A172 (cell line): ENCODE measurements around the gene TENT5D. TPM values are rescaled to one million over a fixed set of nuclear protein-coding genes. Genes with fewer than 3 reads are reported as not detected.
"Not testable (repeated sequence)": the region's sequence is repeated elsewhere in the genome, so short reads cannot be mapped to it uniquely, and the experiment has no call there.

ENCODE experiments used
- DNase-seq: peaks from one replicate; pipeline ENCODE4 v3.0.0-alpha.2; 2015; ENCODE audit warnings: low spot score
- total RNA-seq: library from RNA; depleted of rRNA; stranded (reverse); fragments of >200 nt; shearing (Covaris generic); gene quantifications from 2 replicates; pipeline ENCODE4 v1.2.3, GENCODE V29; 2014; rRNA removed

Gene TENT5D
- not detected in 2 replicates for total RNA-seq

DNA sequence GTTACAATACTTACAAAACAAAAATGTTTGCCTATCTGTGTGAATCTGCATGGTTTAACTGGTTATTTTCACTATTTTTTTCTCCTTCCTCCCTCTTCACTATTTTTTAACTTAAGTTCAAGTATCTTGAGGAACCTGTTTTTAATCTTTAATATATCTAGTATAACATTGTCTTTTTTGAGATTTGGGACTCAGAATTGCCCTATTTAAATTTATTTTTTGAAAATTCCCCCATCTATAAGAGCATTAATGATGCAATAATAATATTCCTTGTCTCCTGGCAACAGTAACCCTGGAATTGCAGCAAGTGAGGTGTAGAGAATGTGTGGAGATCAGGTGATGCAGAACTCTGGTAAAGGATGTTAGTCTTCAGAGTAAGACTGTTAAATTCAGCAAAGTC lies at the start of gene TENT5D:
Gene TENT5D (plus strand): TSS at position 301 of the 400 bp plus-strand sequence. CDS start 22,093 bp downstream, outside the sequence.
- DNase-seq: no peak

DNA sequence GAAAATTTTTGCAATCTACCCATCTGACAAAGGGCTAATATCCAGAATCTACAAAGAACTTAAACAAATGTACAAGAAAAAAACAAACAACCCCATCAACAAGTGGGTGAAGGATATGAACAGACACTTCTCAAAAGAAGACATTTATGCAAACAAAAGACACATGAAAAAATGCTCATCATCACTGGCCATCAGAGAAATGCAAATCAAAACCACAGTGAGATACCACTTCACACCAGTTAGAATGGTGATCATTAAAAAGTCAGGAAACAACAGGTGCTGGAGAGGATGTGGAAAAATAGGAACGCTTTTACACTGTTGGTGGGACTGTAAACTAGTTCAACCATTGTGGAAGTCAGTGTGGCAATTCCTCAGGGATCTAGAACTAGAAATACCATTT lies 34.6 kb upstream of the TENT5D start:
- not testable (repeated sequence) for DNase-seq

DNA sequence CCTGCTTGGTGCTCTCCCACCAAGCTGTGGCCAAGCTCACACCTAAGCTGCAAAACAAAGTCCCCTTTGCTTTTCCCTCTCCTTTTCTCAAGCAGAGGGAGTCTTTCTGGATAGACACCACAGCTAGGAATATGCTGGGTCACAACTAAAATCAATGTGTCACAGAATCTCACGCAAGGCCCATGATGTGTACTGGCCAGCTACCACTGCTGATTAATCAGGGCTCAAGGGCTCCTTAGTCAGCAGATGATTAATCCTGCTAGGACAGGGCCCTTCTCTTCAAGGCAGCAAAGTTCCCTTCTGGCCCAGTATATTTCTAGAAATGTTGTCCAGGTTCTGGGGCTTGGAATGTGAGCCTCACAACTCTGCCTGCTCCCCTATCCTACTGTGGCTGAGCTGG lies 32.0 kb upstream of the TENT5D start:
- no peak for DNase-seq

DNA sequence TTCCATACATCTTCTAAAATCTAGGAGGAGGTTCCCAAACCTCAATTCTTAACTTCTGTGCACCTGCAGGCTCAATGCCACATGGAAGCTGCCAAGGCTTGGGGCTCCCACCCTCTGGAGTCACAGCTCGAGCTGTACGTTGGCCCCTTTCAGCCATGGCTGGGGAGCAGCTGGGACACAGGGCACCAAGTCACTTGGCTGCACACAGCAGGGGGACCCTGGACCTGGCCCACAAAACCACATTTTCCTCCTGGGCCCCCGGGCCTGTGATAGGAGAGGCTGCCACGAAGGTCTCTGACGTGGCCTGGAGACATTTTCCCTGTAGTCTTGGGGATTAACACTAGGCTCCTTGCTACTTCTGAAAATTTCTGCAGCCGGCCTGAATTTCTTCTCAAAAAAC lies 8.2 kb upstream of the TENT5D start:
- DNase-seq: no peak

DNA sequence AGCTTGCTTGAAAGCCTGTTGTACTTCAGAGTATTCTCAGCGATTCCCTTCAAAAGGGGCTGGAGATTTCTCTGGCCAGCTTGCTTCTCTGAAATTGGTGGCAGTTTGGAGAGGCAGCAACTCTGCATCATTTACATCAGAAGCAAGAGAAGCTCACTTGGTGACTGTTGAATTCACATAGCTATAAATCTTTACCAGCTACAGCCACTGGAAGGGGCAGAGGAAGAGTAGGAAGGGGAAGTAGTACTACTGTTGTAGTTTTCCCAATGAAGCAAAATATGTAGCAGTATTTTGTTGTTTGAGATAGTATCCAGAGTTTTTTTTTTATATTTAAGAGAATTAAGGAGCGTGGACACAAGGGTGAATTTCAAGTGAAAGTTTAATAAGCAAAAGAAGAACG lies 2.8 kb downstream of the TENT5D start:
- no peak for DNase-seq

DNA sequence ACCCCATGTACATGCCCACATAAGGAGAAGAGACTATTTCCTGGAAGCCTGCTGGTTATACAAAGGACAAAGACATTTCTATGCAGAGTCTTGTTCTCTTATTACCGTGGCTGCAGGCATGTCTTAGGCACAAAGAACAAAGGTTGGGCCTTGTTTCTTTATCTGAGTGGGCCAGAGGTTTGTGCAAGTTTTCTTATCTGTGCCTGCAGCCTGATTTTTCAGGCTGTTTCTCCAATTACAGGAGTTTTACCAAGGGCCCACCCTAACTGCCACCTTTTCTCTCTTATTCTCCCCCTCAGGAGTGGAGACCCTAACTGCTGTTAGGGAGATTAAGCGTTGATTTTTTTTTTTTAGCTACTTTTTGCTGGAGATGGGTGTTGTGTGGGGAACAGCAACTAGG lies 3.5 kb downstream of the TENT5D start:
- no peak for DNase-seq

DNA sequence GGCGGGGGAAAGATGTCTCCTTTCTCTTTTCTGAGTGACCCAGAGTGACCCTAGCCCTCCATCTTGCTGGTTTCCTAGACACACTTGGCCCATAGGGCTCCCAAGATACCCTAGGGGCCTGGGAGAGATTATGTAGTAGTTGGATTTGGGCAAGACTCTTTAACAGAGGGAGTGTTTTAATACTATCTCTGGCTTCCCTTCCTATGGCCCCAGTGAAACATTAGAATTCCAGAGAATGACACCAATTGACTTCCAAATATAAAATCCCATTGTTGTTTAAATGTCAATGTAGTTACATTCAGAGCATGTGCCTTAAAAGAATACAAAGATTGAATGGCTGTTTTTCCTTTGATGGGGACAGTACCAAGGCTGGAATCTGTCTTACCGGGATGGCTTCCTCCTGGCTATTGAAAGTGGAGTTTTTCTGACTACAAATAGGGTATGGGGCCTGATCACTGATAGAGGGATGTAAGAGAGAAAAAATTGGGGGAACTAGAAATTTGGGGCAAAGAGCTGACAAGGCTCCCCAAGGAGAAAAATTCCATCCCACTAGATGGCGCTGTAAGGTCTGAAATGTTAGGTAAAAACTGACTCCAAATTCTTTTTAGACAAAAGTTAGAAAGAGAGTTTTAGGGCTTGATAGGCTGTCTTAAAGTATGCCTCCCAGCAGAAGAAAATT lies 10.7 kb downstream of the TENT5D start:
- no peak for DNase-seq

DNA sequence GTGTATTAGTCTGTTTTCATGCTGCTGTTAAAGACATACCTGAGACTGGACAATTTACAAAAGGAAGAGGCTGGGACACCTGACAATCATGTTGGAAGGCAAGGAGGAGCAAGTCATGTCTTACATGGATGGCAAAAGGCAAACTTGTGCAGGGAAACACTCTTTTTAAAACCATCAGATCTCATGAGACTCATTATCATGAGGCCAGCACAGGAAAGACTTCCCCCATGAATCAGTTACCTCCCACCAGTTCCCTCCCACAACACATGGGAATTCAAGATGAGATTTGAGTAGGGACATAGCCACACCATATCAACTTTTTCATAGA lies 11.2 kb downstream of the TENT5D start:
- no peak for DNase-seq

DNA sequence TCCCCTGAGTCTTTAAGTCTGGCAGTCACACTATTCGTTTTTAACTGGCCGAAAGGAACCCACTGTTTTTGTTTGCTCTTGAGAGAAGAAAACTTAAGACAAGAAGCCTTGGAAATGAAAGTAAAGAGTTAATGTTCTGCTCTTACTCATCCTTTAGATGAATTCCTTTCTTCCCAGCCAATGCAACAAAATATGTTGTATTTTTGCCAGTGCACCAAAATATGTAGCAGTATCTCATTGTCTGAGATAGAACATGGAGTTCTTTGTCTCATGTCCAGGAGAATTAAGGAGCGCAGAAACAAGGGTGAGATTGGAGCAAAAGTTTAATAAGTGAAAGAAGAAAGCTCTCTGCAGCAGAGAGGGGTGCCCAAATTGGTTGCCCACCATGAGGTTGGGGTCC lies 12.2 kb downstream of the TENT5D start:
- no peak for DNase-seq

DNA sequence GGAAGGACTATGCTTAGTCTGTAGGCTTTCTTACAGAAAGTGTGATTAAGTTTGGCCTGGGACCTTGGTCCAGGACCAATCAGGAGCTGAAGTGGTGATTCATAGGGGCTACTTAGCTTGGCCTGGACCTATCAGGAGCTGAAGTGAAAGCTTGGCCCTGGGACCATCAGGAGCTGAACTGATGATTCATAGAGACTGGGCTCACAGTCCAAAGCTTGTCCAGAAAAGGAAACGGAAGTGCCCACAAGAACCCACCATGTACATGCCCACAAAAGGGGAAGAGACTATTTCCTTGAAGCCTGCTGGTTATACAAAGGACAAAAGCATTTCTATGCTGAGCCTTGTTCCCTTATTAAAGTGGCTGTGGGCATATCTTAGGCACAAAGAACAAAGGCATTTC lies 12.6 kb downstream of the TENT5D start:
- no peak for DNase-seq

DNA sequence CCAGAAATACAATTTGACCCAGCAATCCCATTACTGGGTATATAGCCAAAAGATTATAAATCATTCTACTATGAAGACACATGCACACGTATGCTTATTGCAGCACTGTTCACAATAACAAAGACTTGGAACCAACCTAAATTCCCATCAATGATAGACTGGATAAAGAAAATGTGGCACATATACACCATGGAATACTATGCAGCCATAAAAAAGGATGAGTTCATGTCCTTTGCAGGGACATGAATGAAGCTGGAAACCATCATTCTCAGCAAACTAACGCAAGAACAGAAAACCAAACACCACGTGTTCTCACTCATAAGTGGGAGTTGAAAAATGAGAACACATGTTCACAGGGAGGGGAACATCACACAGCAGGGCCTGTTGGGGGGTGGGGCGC lies 47.9 kb downstream of the TENT5D start:
- DNase-seq: not testable (repeated sequence)

DNA sequence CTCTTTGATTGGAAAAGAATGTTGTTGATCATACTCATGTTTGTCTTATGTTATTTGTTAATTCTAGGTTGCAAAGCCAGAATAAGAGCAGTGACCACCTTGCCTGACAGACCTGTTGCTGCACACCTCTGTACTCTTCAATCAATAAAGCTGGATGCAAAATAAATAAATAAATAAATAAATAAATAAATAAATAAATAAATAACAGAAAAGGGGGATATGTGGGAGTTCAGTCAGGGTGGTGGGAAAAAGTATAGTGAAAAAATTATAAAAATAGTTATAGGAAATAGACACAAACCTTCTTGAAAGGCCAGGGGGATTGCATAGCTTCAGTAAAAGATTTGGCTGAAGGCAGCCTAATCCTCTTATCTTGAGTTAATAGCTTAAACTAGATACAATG lies 51.3 kb downstream of the TENT5D start:
- DNase-seq: no peak

DNA sequence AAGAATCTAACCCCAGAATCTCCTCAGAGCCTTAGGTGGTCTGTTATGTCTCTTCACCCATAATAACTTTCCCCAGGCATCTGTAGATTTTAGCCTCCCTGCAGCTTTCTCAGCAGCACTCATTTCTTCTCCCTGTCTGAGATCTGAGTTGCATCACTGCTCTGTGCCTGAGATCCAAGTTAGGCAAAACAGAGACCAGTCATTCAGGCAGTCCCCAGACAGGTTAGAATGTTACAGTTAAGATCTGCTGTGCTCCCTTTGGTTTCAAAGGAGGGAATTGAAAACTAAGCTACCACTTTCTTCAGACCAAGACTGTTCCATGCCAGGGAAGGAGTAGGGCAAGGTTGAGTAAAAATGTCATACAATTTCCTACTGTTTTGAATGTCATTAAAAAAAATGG lies 65.3 kb downstream of the TENT5D start:
- no peak for DNase-seq

DNA sequence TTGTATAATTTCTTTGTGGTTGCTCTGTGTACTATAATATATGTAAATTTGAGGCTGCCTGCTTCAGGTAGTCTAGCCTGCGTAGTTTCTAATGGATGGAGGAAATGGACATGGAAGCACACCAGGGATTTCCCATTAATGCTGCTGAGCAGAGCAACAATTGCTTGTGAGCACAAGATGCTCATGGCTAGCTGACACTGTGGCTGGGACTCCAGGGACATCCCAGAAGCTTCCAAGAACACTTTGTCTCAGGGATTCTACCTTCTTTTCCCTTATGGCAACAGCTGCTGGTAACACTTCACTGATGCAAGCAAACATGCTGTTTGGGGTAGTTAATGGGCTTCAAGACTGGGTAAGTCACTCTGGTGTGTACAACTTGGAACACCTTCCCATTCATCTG lies 66.1 kb downstream of the TENT5D start:
- DNase-seq: no peak

DNA sequence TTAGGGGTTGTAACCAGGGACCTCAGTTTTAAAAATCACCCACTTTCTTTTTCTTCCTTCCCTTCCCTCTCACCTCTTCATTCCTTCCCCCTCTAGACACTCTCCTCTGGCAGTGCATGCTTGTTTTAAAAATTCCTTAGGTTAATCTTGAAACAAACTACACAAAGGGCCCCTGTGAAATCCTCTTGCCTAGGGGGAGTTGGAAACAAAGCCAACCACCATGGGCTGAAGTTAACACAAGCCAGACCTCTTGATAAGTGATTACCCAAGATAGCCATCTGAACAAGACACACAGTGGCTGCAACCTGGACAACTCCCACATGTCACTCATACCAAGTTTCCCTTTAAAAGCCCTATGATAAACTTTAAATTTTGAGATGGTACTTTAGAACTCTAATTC lies 68.9 kb downstream of the TENT5D start:
- no peak for DNase-seq
